Thyroid gland (tissue), 4 donors: ENCODE data around the gene SMARCD1.

Experiments
- CTCF ChIP-seq, 6 experiments: fragments of 200-600 bp in 3 of 6; fragments of 450-650 bp in 3 of 6; sonication (generic) in 3 of 6; IDR thresholded peaks; one replicate each; pipeline ENCODE4 v1.5.1; 2016 to 2019; ENCODE audit warnings: antibody characterized with exemption in 6 of 6, mild to moderate bottlenecking in 2 of 6, inconsistent platforms in 1 of 6, moderate library complexity in 1 of 6
- POLR2A ChIP-seq, 2 donors: fragments of 450-650 bp; IDR thresholded peaks; one replicate each; pipeline ENCODE4 v1.6.1; 2017; ENCODE audit warnings: antibody characterized with exemption in 2 of 2, mild to moderate bottlenecking in 2 of 2, moderate library complexity in 1 of 2

GRCh38 chr12:50039151-50039835 lies 45.8 kb upstream of the SMARCD1 start:
- peak; percentile 57 to 91 (median 68) for TF ChIP-seq CTCF (IDR thresholded peaks at IDR 0.05)
- TF ChIP-seq POLR2A (IDR thresholded peaks at IDR 0.05) = no peak
